HCT116 (cell line): ENCODE measurements around the gene SPDYE2B. TPM values are rescaled to one million over a fixed set of nuclear protein-coding genes. Genes with fewer than 3 reads are reported as not detected.
"Not testable (repeated sequence)": the region's sequence is repeated elsewhere in the genome, so short reads cannot be mapped to it uniquely, and the experiment has no call there.

ENCODE experiments used
- ATAC-seq: fragments of 200-7000 bp; cut with Tn5 transposase; 2 replicates; pipeline ENCODE4 v1.9.1; 2020; ENCODE audit warnings: mild to moderate bottlenecking, moderate library complexity
- BruUV-seq: library from RNA; stranded (reverse); fragments of 400-500 nt; replicated peaks from 2 replicates; lab custom pipeline; 2021; lab: Mats Ljungman, UMichigan
- CTCF ChIA-PET: fragments of 300-600 bp; sonication (Branson Sonifier 250); formaldehyde crosslinking; loops from one replicate; lab custom pipeline; 2021; ENCODE audit warnings: antibody characterized with exemption; lab: Charles Lee
- POLR2A ChIA-PET: fragments of 300-600, 350-600 bp; sonication (Branson Sonifier 250); formaldehyde crosslinking; loops from one replicate; lab custom pipeline; 2021; ENCODE audit warnings: antibody characterized with exemption; lab: Charles Lee
- RAD21 ChIA-PET, 2 experiments: fragments of 300-600 bp; sonication (Branson Sonifier 250); formaldehyde crosslinking; loops; one replicate each; lab custom pipeline; 2023; ENCODE audit warnings: low total read pairs in 2 of 2; ENCODE audit not compliant: uncharacterized antibody in 2 of 2, unreplicated experiment in 2 of 2, low non-redundant PET in 1 of 2; lab: Charles Lee
- DNase-seq: peaks from one replicate; pipeline ENCODE4 v3.0.0-alpha.2; 2010; ENCODE audit warnings: low read depth, low spot score
- H2AFZ ChIP-seq: fragments of 200-600 bp; shearing (Covaris generic), sonication (generic); 2 replicates; pipeline ENCODE4 v1.6.1; 2017; ENCODE audit warnings: low read depth, mixed run types, mixed read lengths, antibody characterized with exemption, low read length; ENCODE audit not compliant: poor library complexity, severe bottlenecking
- H3K27ac ChIP-seq: 2 replicates; pipeline ENCODE4 v1.5.1; 2012; ENCODE audit warnings: low read depth, low read length
- H3K27me3 ChIP-seq: fragments of 200-600 bp; sonication (generic); 2 replicates; pipeline ENCODE4 v1.6.1; 2016; ENCODE audit warnings: mixed run types, low read length, mixed read lengths; ENCODE audit not compliant: insufficient read depth
- H3K36me3 ChIP-seq, 2 experiments: fragments of 200-500 bp in 1 of 2; fragments of 200-600 bp in 1 of 2; sonication (Bioruptor generic) in 1 of 2; sonication (generic) in 1 of 2; 2 replicates each; pipeline versions ENCODE4 v1.5.1 to v1.6.1; 2014 to 2016; ENCODE audit warnings: low read length in 2 of 2, inconsistent platforms in 1 of 2, mixed read lengths in 1 of 2, mixed run types in 1 of 2; ENCODE audit not compliant: insufficient read depth in 2 of 2, control insufficient read depth in 1 of 2
- H3K4me1 ChIP-seq, 2 experiments: fragments of 200-600 bp in 1 of 2; sonication (generic) in 1 of 2; 2 replicates each; pipeline versions ENCODE4 v1.5.1 to v1.6.1; 2012 to 2017; ENCODE audit warnings: low read length in 2 of 2, inconsistent platforms in 1 of 2, mild to moderate bottlenecking in 1 of 2, mixed read lengths in 1 of 2, mixed run types in 1 of 2, moderate library complexity in 1 of 2; ENCODE audit not compliant: insufficient read depth in 2 of 2, control insufficient read depth in 1 of 2
- H3K4me2 ChIP-seq: fragments of 200-600 bp; sonication (generic); 2 replicates; pipeline ENCODE4 v1.6.1; 2017; ENCODE audit warnings: mixed run types, low read length, mixed read lengths
- H3K4me3 ChIP-seq, 2 experiments: fragments of 200-600 bp in 1 of 2; sonication (generic) in 1 of 2; replicated peaks in 1 of 2; 2 replicates each; pipeline ENCODE4 v1.5.1; 2011 to 2016; ENCODE audit warnings: low read length in 2 of 2, control low read depth in 1 of 2, low read depth in 1 of 2, mild to moderate bottlenecking in 1 of 2, mixed read lengths in 1 of 2, mixed run types in 1 of 2
- H3K79me2 ChIP-seq: fragments of 200-600 bp; sonication (generic); 2 replicates; pipeline ENCODE4 v1.6.1; 2017; ENCODE audit warnings: mild to moderate bottlenecking, mixed run types, low read length, moderate library complexity, mixed read lengths; ENCODE audit not compliant: insufficient read depth
- H3K9ac ChIP-seq: fragments of 200-600 bp; sonication (generic); 2 replicates; pipeline ENCODE4 v1.6.1; 2016; ENCODE audit warnings: low read length, mixed read lengths
- H3K9me2 ChIP-seq: fragments of 200-600 bp; sonication (generic), shearing (Covaris generic); 2 replicates; pipeline ENCODE4 v1.6.1; 2017; ENCODE audit warnings: mixed run types, mild to moderate bottlenecking, moderate library complexity; ENCODE audit not compliant: insufficient read depth
- H3K9me3 ChIP-seq, 2 experiments: fragments of 200-500 bp in 1 of 2; fragments of 200-600 bp in 1 of 2; sonication (Bioruptor generic) in 1 of 2; sonication (generic) in 1 of 2; 2 replicates each; pipeline ENCODE4 v1.6.1; 2014 to 2017; ENCODE audit warnings: low read length in 2 of 2, mixed read lengths in 2 of 2, inconsistent platforms in 1 of 2, low read depth in 1 of 2, mild to moderate bottlenecking in 1 of 2, mixed run types in 1 of 2, moderate library complexity in 1 of 2; ENCODE audit not compliant: control insufficient read depth in 1 of 2, insufficient read depth in 1 of 2
- H4K20me1 ChIP-seq: fragments of 200-600 bp; sonication (generic), shearing (Covaris generic); 2 replicates; pipeline ENCODE4 v1.6.1; 2017; ENCODE audit warnings: mixed run types, mild to moderate bottlenecking, moderate library complexity; ENCODE audit not compliant: insufficient read depth
- intact Hi-C: fragments of 100-400 bp; cut with micrococcal nuclease; formaldehyde crosslinking; loops from 2 replicates; pipeline ENCODE4 v1.10.0; 2022
- total RNA-seq: library from RNA; stranded (reverse); gene quantifications from one replicate; pipeline ENCODE4 v1.2.1, GENCODE V29; 2021; ENCODE audit not compliant: unreplicated experiment

Gene SPDYE2B
- total RNA-seq, 1 experiment from 2014 or later: not detected

- H2AFZ ChIP-seq, BruUV-seq, H3K4me1 ChIP-seq, POLR2A ChIA-PET, RAD21 ChIA-PET, H3K27ac ChIP-seq, H3K9me3 ChIP-seq, H3K9ac ChIP-seq, intact Hi-C loops, H3K4me2 ChIP-seq, H4K20me1 ChIP-seq, CTCF ChIA-PET, ATAC-seq, H3K36me3 ChIP-seq, H3K4me3 ChIP-seq, H3K79me2 ChIP-seq, DNase-seq, H3K9me2 ChIP-seq, H3K27me3 ChIP-seq: not testable (repeated sequence)
These were observed 25.4 kb downstream of the SPDYE2B start for GRCh38 chr7:102675545-102675944.

- ATAC-seq: not testable (repeated sequence)
These were observed 30.7 kb downstream of the SPDYE2B start for GRCh38 chr7:102680780-102681179.

GRCh38 chr7:102682560-102682959 is 32.4 kb downstream of the SPDYE2B start:
- RAD21 ChIA-PET, H3K4me1 ChIP-seq, H4K20me1 ChIP-seq, CTCF ChIA-PET, H2AFZ ChIP-seq, H3K27ac ChIP-seq, intact Hi-C loops, H3K9me2 ChIP-seq, H3K79me2 ChIP-seq, H3K27me3 ChIP-seq, POLR2A ChIA-PET, H3K4me2 ChIP-seq, H3K36me3 ChIP-seq, DNase-seq, BruUV-seq, H3K9me3 ChIP-seq, H3K4me3 ChIP-seq, H3K9ac ChIP-seq: not testable (repeated sequence)
- ATAC-seq: peak; percentile 72

More at GRCh38 chr7:102680780-102681179, 30.7 kb downstream of the SPDYE2B start:
- H3K9ac ChIP-seq, H3K4me3 ChIP-seq, POLR2A ChIA-PET, H3K9me2 ChIP-seq, CTCF ChIA-PET, H3K9me3 ChIP-seq, H3K79me2 ChIP-seq, BruUV-seq, H3K27ac ChIP-seq, H3K4me2 ChIP-seq, H4K20me1 ChIP-seq, H3K36me3 ChIP-seq, RAD21 ChIA-PET, DNase-seq, H2AFZ ChIP-seq, H3K27me3 ChIP-seq, intact Hi-C loops, H3K4me1 ChIP-seq: not testable (repeated sequence)

GRCh38 chr7:102688299-102689036 is 38.3 kb downstream of the SPDYE2B start:
- H3K9me3 ChIP-seq, intact Hi-C loops, BruUV-seq, H3K27me3 ChIP-seq, H3K27ac ChIP-seq, H3K4me3 ChIP-seq, POLR2A ChIA-PET, H3K9ac ChIP-seq, H4K20me1 ChIP-seq, H3K36me3 ChIP-seq, RAD21 ChIA-PET, H3K4me2 ChIP-seq, CTCF ChIA-PET, H3K9me2 ChIP-seq, H3K79me2 ChIP-seq, H3K4me1 ChIP-seq, H2AFZ ChIP-seq, DNase-seq: not testable (repeated sequence)
- ATAC-seq: peak; percentile 93
